ENCODE results near the gene CNTNAP2.

- TF ChIP-seq MAX (IDR thresholded peaks at IDR 0.05), result no peak
- no peak for TF ChIP-seq ATF3 (IDR thresholded peaks at IDR 0.05)
- no peak for TF ChIP-seq CTCF (IDR thresholded peaks at IDR 0.05; ENCODE audit: low read depth, low read length, missing input control)
- TF ChIP-seq YY1 (IDR thresholded peaks at IDR 0.05), result no peak
Measured at GRCh38 chr7:146112755-146113154, 3.8 kb upstream of the CNTNAP2 start.
